Endothelial cell (in vitro differentiated cells): ENCODE measurements around the gene TAF1C. TPM values are rescaled to one million over a fixed set of nuclear protein-coding genes. Genes with fewer than 3 reads are reported as not detected.
A peak's percentile ranks its signal among the peaks of the same experiment; 100 is the strongest.

Source experiments
- DNase-seq: peaks from one replicate; pipeline ENCODE4 v3.0.0; 2021; ENCODE audit warnings: low spot score
- H3K27ac Mint-ChIP-seq: one replicate; pipeline ENCODE4 v1.8.0; 2021; ENCODE audit warnings: mixed read lengths, inconsistent platforms; ENCODE audit not compliant: unreplicated experiment
- H3K27me3 Mint-ChIP-seq: one replicate; pipeline ENCODE4 v1.8.0; 2021; ENCODE audit warnings: mild to moderate bottlenecking, moderate library complexity, mixed read lengths, inconsistent platforms; ENCODE audit not compliant: unreplicated experiment
- H3K36me3 Mint-ChIP-seq: one replicate; pipeline ENCODE4 v1.8.0; 2021; ENCODE audit warnings: mild to moderate bottlenecking, low read depth, mixed read lengths, inconsistent platforms; ENCODE audit not compliant: unreplicated experiment
- H3K4me1 Mint-ChIP-seq: one replicate; pipeline ENCODE4 v1.8.0; 2021; ENCODE audit warnings: mild to moderate bottlenecking, mixed read lengths, inconsistent platforms; ENCODE audit not compliant: unreplicated experiment
- H3K4me3 Mint-ChIP-seq: one replicate; pipeline ENCODE4 v1.8.0; 2021; ENCODE audit warnings: mild to moderate bottlenecking, mixed read lengths, inconsistent platforms; ENCODE audit not compliant: unreplicated experiment
- H3K9me3 Mint-ChIP-seq: one replicate; pipeline ENCODE4 v1.8.0; 2021; ENCODE audit warnings: mixed read lengths, inconsistent platforms; ENCODE audit not compliant: unreplicated experiment
- CTCF ChIP-seq: fragments of 200-600 bp; sonication (generic); IDR thresholded peaks from one replicate; pipeline ENCODE4 v1.5.0; 2021; ENCODE audit warnings: antibody characterized with exemption; ENCODE audit not compliant: unreplicated experiment
- total RNA-seq: library from RNA; stranded (reverse); fragmentation: NEBNext Ultra II Directional; extraction: Animal tissue kit (Norgen Biotek cat#: 25700); gene quantifications from one replicate; pipeline ENCODE4 v1.2.1, GENCODE V29; 2021; ENCODE audit not compliant: unreplicated experiment

TAF1C gene
- total RNA-seq, 1 donor from 2014 or later, result 73.6 TPM

GRCh38 chr16:84143784-84144199 is 43.1 kb downstream of the TAF1C start:
- H3K27me3 Mint-ChIP-seq, result peaks cover 4% of the 10 kb centered on the region
- peaks cover 18% of the 10 kb centered on the region for H3K4me1 Mint-ChIP-seq
- no peaks in the 10 kb centered on the region for H3K9me3 Mint-ChIP-seq
- no peak for DNase-seq
- peak overlapping the region; percentile 96 for H3K4me3 Mint-ChIP-seq
- H3K36me3 Mint-ChIP-seq, result peaks cover 3% of the 10 kb centered on the region
- no peak for TF ChIP-seq CTCF
- no peak overlapping the region for H3K27ac Mint-ChIP-seq

GRCh38 chr16:84143081-84143480 is 43.8 kb downstream of the TAF1C start:
- H3K27ac Mint-ChIP-seq, result no peak overlapping the region
- no peak for TF ChIP-seq CTCF
- peaks cover 21% of the 10 kb centered on the region for H3K4me1 Mint-ChIP-seq
- no peak for DNase-seq
- H3K36me3 Mint-ChIP-seq, result peaks cover 3% of the 10 kb centered on the region
- H3K4me3 Mint-ChIP-seq, result peak overlapping the region; percentile 96
- H3K27me3 Mint-ChIP-seq, result peaks cover 4% of the 10 kb centered on the region
- H3K9me3 Mint-ChIP-seq, result no peaks in the 10 kb centered on the region

DNA sequence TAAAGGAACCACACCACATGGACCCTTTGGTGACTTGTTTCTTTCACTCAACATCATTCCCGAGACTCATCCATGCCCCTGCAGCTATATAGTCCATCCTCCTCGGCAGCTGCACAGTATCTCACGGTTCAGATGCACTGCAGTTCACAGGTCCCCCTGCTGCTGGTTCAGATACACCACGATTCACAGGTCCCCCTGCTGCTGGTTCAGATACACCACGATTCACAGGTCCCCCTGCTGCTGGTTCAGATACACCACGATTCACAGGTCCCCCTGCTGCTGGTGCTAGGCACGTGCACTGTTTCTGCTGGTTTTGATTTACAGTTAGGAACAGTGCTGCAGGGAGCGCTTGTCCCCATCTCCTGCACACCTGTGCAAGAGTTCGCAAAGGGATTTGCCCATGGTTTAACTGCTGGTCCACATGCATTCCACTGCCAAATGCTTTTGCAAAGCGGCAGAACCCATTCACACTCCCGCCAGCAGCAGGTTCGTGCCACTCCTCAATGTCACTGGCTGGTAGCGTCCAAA is 45.6 kb downstream of the TAF1C start:
- Mint-ChIP-seq H3K27me3 (peaks cover 4% of the 10 kb centered on the region), H3K36me3 (peaks cover 3% of the 10 kb centered on the region), H3K4me1 (peaks cover 25% of the 10 kb centered on the region), H3K9me3 (no peaks in the 10 kb centered on the region), H3K27ac (no peak overlapping the region), H3K4me3 (no peak overlapping the region)
- DNase-seq, result no peak
- TF ChIP-seq CTCF, result no peak

GRCh38 chr16:84139628-84140258 is 47.1 kb downstream of the TAF1C start:
- peak overlapping the region; percentile 59 for H3K27ac Mint-ChIP-seq
- DNase-seq, result no peak
- H3K36me3 Mint-ChIP-seq, result peaks cover 6% of the 10 kb centered on the region
- H3K4me1 Mint-ChIP-seq, result peaks cover 27% of the 10 kb centered on the region
- peaks cover 6% of the 10 kb centered on the region for H3K27me3 Mint-ChIP-seq
- no peak for TF ChIP-seq CTCF
- H3K9me3 Mint-ChIP-seq, result no peaks in the 10 kb centered on the region
- peak overlapping the region; percentile 47 for H3K4me3 Mint-ChIP-seq

GRCh38 chr16:84138824-84139627 is 47.8 kb downstream of the TAF1C start:
- Mint-ChIP-seq H3K27me3 (peaks cover 7% of the 10 kb centered on the region), H3K4me1 (peaks cover 23% of the 10 kb centered on the region), H3K4me3 (no peak overlapping the region), H3K36me3 (peaks cover 6% of the 10 kb centered on the region), H3K27ac (peak overlapping the region; percentile 4), H3K9me3 (no peaks in the 10 kb centered on the region)
- no peak for TF ChIP-seq CTCF
- DNase-seq, result no peak
